IMR-90 (cell line): ENCODE measurements around the gene UBE2G1.

Experiments
- MXI1 ChIP-seq: IDR thresholded peaks from 2 replicates; pipeline ENCODE4 v1.6.1; 2012; ENCODE audit warnings: low read depth, mild to moderate bottlenecking, low read length, moderate library complexity, borderline replicate concordance
- POLR2A ChIP-seq: IDR thresholded peaks from 2 replicates; pipeline ENCODE4 v1.6.1; 2012; ENCODE audit warnings: mild to moderate bottlenecking, low read depth, low read length
- RAD21 ChIP-seq: IDR thresholded peaks from 2 replicates; pipeline ENCODE4 v1.6.1; 2012; ENCODE audit warnings: low read length, improper control_type of control experiment
- RFX5 ChIP-seq: IDR thresholded peaks from 2 replicates; pipeline ENCODE4 v1.8.0; 2012; ENCODE audit warnings: low read depth, mild to moderate bottlenecking, low read length, moderate library complexity
- SMC3 ChIP-seq: fragments of 150-350 bp; IDR thresholded peaks from 2 replicates; pipeline ENCODE4 v1.6.1; 2016; ENCODE audit warnings: low read depth, mild to moderate bottlenecking, antibody characterized with exemption, low read length, moderate library complexity
- TF ChIP-seq, protein P1 (sequence below): conservative IDR thresholded peaks from 2 replicates; pipeline ENCODE4 v1.5.1; 2012; ENCODE audit warnings: mild to moderate bottlenecking, low read depth, low read length, improper control_type of control experiment

GRCh38 chr17:4270736-4271135 is 95.7 kb downstream of the UBE2G1 start:
- no peak for TF ChIP-seq POLR2A
- TF ChIP-seq, protein P1, sequence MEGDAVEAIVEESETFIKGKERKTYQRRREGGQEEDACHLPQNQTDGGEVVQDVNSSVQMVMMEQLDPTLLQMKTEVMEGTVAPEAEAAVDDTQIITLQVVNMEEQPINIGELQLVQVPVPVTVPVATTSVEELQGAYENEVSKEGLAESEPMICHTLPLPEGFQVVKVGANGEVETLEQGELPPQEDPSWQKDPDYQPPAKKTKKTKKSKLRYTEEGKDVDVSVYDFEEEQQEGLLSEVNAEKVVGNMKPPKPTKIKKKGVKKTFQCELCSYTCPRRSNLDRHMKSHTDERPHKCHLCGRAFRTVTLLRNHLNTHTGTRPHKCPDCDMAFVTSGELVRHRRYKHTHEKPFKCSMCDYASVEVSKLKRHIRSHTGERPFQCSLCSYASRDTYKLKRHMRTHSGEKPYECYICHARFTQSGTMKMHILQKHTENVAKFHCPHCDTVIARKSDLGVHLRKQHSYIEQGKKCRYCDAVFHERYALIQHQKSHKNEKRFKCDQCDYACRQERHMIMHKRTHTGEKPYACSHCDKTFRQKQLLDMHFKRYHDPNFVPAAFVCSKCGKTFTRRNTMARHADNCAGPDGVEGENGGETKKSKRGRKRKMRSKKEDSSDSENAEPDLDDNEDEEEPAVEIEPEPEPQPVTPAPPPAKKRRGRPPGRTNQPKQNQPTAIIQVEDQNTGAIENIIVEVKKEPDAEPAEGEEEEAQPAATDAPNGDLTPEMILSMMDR, result no peak
- no peak for TF ChIP-seq MXI1
- TF ChIP-seq RFX5, result no peak
- TF ChIP-seq SMC3, result no peak
- no peak for TF ChIP-seq RAD21
